HG02763 (cell line): Measurements from ENCODE around the gene ELOVL4.

ENCODE experiments used
- ATAC-seq: cut with Tn5 transposase; IDR thresholded peaks from one replicate; pipeline ENCODE4 v1.9.1; 2021; ENCODE audit warnings: mild to moderate bottlenecking, moderate library complexity; ENCODE audit not compliant: unreplicated experiment

The ELOVL4 gene

DNA sequence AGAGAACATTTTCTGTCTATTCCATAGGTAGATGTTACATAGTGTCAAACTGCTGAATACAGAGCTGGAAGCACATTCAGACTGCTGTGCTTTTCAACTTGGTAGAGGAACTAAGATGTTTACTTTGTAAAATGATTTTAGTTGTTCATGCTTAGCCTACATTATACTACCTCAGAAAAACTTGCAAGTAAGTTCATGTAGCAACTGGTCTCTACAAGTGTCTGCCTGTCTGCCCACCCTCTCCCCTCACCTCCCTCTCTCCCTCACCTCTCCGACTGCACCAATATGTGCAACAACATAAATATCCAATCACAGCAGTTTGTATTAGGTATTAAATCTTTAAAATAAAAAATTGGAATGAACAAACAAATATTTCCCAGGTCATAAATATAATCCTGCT is 25.3 kb downstream of the ELOVL4 start:
- ATAC-seq, result no peak

DNA sequence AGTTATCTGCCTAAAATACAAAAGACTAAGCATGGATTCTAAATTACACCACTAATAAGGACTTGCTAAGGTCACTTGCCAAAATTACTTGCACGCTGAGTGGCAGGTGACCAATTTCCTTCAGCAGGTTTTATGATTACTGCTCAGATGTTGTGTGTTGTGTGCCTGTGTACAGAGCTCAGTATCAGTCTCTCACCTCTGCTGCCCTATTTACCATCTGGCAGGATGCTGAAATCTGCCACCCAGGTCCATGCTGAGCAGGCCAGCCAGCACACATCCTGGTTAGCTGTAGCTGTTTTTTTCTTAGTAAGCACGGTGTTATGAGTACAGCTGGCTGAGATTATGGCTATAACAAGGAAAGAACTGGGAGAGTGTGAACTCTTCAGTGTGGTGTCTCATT is 34.0 kb downstream of the ELOVL4 start:
- no peak for ATAC-seq

DNA sequence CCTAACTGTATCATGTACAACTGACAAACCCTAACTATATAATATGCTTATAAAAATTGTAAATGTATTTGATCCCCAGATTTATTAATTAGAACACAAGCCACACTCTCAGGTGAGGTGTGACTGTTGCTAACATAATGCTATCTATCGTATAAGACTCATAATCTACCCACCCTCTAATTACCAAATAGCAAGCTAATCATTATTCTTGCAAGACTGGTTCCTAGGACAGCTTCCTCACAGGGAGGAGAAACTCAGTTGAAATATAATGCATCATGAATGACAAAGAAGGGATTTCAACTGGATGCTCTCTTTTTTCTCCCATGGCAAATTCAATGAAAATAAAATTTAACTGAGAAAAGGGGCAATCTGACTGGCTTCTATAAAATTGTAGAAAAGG is 35.4 kb downstream of the ELOVL4 start:
- no peak for ATAC-seq

DNA sequence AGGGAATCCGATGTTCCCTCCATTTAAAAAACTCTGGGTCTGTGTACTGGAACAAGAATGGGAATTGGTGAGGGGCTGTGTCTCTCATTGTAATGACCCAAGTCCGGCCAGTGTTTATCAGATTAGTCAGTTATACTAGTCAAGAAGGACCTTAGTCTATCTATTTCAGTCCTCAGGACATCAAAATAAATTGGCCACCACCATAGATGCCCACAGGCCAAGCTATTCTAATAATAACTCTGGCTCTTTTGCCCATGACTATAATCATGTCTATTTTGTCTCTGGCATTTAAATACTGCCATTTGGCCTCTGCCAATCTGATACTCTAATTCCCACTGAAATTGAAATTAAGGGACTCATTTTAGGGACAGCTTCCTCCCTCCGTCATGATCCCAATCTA is 37.8 kb downstream of the ELOVL4 start:
- ATAC-seq, result no peak

DNA sequence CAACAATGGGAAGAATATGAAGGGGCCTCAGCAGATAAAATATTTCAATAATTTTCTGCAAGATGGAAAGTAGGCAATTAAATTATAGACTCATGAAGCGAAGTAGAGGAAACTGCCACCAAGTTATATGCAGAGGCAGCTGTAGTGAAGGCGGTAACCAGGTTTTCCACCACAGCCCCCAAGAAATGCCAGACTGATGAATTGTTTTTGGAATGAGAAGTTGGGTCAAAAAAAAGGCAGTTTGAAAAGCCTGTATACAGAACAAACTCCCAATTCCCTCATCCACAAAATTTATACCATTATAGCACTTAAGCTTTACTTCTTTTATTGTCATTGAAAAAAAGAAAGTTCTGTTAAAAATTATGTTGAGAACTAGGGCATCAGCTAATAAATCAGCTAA is 45.3 kb downstream of the ELOVL4 start:
- ATAC-seq, result no peak

DNA sequence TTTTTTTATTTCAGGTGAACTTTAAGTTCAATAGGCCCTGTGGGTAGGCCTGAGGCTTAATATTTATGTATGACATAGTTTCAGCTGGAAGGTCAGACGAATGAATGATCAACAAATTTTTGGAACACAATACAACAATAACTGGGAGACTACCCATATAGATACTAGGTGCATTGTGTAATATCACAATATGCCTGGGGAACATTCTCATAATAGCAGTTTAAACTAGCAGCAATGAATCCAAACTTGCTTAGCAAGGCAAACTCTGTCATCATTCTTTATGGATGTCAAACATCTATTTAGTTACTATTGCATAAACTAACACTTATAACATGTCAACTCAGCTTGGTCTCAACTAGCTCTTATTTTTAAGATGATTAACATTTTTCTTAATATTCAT is 49.3 kb downstream of the ELOVL4 start:
- ATAC-seq, result no peak

DNA sequence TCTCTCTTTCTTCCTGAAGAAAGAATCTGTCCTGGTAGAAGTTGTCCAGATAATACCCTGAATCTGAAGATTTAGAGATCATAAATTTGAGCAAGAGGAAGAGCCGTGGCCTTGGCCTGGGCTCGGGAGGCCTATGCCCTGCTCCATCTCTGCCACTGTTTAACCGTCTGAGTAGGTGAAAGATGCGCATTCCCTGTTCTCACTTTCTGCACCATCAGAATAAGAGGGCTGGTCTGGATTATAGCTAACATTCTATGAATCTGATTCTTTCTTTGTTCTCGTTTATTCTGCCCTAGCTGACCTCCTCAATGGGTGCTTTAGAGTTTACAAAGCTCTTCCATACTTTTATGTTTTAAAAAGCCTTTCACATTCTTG is 51.3 kb downstream of the ELOVL4 start:
- no peak for ATAC-seq

DNA sequence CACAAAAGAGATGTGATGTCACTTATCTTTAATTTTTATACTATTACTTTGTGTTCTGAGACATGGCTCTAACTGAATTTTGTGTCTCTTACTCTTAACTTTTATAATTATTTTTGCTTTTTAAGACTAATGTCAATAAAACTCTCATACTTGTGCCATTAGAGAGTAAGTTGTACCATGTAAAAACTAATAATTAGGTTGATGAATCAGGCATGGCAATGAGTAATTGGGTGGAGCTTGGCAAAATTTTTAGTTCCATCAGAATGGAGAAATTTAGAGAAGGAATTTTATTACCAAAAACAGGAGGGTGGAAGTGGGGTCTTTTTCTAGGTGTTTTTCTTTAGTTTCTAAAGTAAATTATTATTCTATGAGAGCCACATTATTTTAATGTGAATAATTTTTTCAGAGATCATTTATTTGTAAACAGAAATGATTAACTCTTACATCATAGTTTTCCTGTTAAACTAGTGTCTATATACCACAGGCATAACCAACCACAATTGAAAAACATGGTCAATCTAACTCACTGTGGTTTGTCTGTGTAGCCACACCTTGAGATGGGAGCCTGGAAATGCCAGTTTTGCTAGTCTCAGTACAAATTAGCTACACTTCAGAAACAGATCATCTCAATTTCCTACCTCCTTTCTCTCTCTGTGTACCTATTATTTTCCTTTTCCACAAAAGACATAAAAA is 51.8 kb downstream of the ELOVL4 start:
- ATAC-seq, result no peak

DNA sequence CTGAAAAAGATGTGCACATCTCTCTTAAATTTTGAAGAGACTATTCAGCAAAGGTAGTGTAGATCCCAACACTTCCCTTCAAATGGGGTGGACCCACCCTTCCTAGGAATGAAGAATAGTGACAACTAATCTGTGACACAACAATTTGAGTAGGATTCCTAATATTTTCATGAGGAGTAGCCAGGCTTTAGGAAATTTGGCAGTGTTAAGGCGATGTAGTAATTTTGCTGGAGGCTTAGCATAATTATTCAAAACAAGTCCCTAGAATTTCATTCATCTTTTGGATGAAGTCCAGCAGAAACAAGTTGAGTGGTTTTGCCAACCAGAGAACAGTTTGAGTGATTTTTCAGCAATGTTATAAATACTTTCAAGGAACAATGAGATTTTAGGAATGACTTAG is 52.4 kb downstream of the ELOVL4 start:
- no peak for ATAC-seq

DNA sequence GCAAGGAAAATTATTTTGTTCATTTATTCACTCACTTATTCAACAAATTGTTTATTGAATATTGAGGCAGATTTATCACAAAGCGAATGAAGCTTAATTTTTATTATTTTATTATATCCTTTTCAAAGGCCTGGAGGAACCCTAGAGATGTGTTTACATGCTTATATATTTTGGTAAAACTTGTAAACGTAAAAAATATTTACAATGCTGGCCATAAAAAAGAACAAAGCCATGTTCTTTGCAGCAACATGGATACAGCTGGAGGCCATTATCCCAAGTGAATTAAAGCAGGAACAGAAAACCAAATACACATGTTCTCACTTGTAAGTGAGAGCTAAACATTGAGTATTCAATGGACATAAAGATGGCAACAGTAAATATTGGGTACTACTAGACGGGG is 58.8 kb downstream of the ELOVL4 start:
- ATAC-seq, result no peak

DNA sequence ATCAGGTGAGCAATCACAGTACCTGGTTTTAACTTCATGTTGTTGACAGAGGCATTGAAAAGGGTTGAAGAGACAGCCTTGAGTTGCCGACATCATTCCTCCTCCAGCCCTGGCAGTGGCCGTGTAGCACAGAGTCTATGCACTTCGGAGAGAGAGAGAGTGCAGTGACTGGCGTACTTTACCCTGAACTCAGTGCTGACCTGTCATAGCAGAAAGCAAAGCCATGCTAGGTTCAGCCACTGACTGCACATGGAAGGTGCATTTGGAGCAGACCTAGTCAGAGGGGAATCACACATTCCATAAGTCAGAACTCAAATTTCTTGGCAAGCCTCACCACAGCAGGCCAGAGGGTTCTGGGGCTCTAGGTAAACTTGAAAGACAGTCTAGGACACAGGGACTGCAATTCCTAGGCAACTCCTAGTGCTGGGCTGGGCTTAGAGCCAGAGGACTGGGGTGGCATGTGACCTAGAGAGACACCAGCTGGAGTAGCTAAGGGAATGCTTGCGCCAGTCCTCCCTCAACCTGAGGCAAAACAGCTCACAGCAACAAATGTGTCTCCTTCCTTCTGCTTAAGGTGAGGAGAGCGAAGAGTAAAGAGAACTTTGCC is 69.1 kb downstream of the ELOVL4 start:
- ATAC-seq, result no peak

DNA sequence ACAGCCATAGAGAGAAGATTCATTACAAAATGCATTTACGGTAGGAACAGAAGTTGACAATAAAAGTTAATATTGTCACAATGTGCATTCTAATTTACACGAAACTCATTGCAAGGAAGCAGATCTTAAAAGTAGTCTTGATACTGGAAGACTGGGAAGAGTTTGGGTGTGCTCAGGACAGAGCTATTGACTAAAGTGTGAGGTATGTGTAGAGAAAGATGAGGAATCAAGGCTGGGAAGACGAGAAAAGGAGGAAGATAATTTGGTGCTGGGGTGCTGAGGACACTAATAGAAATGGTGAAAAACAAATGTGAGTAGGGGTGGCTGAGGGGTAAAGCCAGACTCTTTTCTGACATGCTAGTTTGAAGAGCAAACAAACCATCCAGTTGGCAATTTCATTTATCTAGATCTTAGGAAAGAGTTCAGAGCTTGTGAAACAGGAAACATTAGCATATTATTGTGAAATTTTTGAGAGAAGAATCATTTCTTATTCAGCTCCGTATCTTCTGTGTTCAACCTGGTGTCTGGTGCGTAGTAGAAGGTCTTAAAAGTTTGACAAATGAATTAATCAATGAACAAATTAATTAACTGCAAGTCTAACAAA is 72.7 kb downstream of the ELOVL4 start:
- ATAC-seq, result no peak

DNA sequence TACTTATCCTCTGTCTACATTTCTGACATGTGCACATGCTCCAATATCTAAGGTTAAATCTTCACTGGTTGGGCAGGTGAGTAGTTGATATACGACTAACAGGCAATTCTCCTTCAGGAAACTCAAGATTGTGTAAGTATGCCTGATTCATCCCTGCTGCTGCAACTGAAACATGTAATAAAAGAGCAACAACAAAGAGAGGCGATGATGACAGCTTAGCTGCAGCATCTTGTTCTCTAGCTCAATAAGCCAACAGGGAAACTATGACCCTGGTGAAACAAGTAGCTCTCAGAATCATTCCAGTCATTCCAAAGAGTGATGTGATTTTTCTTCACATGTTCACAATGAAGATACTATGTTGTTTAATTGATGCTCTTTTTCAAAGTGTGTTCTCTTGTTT is 74.4 kb downstream of the ELOVL4 start:
- ATAC-seq, result no peak

DNA sequence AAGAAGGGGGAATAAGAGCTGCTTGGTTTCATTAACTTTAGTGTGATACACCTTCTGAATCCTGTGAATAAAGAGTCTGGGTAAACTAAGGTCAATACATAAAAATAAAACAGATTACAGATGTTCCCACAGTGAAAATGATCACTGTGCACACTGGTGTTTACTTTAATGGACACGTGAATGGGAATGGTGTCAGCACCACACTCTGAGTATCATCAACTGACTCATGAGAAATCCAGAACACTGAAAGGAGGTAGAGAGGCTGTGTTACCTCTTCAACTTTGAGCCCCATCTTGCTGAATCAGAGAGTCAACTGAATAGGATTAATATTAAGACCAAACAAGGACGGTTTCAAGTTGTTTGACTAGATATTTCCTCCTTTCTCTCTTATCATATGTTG is 75.0 kb downstream of the ELOVL4 start:
- no peak for ATAC-seq

DNA sequence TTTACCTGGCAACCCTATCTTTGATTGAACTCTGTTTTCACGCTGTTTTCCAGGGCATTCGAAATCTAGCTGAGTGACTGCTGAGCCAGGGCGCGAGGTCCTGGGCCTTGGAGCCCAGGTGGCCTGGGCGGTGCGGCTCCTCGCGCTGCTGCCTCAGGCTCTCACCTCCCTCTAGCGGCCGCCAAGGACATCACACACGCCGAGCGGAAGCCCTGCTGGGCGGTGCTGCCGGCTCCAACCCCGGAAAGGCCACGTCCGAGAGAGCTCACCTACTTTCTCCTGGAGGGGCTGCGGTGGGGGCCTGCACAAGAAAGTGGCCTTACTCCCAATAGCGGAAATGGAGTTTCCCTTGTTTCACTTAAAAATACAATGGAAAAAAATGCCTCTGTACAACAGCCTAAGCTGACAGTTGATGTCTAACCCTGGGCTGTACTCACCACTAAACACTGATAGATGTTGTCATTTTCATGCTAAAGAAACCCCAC is 77.7 kb downstream of the ELOVL4 start:
- ATAC-seq, result peak; percentile 100

DNA sequence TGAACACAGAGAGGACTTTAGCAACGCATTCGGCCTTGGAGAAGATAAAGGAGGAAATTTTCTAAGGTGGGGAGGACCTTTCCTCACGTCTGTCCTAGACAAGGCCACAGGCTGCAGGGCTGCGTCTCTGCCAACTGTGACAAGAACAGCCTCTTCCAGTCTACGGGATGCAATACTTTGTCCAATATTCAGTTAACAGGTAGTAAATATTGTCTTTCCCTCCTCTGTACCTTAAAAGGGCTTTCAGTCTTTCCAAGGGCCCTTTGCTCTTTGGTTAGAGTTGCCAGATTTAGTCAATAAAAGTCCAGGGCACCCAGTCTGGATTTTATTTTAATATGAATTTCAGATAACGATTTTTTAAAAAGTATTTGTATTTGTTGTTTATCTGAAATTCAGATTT is 78.2 kb downstream of the ELOVL4 start:
- ATAC-seq, result no peak

DNA sequence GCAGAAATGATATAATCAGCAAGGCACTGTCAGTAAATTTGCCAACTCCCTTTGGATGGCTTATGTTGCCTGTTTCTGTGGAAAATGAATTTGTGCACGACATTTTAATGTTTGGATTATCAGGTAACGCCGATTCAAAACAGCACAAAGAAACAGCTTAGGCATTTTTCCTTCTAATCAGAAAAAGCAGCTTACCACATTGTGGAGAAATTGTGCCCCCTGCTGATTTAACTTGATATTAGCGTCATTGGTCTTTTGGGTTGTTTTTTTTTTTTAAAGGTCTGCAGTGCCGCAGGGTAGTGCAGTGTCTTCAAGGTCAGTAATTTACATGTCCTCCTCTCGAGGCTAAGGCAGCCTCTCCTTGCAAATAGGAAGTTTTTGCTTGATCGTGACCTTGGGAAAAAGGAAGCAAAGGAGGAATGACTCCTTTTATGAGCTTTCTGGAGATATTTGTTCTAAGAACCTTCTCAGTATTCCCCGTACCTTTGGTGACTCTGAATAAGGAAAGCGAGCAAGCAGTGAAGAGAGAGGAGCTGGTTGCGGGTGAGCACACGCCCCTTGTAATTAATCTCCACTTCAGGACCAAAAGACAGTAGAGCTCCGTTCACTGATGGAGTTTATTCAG is 79.1 kb downstream of the ELOVL4 start:
- ATAC-seq, result no peak
